HG03045 (cell line): ENCODE measurements around the gene TIAM1.

Experiments used
- ATAC-seq: cut with Tn5 transposase; IDR thresholded peaks from one replicate; pipeline ENCODE4 v1.9.1; 2021; ENCODE audit warnings: mild to moderate bottlenecking, moderate library complexity; ENCODE audit not compliant: unreplicated experiment

The TIAM1 gene

DNA sequence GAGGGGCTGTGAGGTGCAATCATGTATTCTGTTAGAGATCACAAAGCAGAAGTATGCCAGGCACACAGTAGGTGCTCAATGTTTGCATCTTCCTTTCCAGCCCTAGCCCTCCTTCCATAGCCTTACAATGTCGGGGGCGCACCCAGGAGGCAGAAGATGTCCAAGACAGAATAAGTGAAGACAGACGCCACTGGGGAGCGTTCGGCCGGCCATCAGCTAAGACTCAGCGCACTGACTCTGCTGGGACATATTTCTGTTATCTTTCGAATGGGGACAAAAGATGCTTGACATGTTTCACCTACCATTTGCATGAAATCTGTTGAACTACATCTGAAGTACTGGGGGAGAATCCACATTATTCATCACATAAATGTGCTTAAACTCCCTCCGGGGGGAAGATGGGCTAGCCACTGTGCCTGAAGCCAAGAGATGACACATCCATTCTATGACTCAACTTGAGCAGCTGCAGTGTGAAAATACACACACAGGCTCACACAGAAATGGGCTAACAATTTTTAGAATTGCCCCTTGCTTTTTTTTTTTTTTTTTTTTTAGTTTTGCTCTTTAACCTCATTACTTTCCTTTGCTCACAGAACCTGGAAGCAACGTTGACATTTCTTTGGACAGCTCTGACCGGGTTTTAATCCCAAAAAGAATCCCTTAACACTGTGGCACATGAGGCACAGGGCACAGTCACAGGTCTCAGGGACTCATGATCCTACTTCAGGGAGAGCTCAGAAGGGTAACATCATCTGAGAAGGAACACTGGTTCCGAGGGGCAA, 7.9 kb downstream of the TIAM1 start:
- no peak for ATAC-seq

DNA sequence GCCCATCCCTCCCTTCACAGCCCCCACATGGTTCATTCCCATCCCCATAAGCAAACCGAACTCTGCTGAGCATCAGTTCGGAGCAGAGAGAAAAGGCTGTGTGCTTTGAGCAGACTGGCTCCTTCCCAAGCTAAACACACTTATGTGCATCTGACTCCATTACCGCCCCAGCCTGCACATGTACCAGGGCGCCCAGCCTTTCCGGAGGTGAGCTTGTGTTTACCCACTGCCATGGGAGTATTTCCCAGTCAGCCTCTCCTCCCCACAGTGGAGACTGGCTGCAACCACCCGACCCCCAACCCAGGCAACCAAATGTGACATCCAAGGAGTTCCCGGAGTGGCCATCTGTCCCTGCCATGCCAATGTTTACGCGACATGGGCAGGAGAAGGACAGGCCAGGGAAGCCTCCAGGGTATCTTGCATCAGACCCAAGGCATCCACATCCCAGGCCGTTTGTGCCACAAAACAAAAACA, 9.4 kb downstream of the TIAM1 start:
- ATAC-seq, result no peak

DNA sequence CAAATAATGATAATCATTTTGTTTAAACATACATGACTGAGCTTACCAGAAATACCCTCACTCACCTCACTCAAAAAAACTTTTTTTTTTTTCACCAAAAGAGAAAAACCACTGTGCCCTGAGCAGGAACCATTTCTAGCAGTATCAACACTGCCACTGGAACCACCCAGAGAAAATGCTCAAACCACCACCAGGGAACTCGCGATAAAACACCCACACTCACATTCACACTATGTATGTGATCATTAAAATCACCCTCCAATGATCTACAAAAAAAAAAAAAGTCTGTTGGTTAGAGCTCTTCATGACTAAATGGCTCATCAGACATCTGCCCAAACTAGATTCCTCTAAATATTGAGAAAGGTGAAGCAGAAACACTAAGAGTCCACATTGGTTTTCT, 11.5 kb downstream of the TIAM1 start:
- no peak for ATAC-seq

DNA sequence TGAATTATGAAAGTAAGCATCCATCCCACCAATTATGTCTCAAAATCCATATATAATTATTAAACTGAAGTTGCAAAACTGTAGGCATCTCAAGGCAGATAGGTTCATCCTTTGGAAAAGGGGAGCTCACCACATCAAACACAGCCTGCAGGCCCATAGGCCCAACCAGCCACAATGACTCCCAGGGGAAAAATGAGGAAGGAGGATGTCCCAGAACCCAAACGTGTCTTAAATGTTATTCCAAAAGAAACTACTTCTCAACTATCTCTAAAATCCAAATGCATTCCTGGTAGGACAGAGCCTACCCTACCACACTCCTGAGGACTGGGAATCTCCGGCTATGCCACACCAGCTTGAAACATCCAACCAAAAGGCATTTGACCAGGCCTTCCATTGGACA, 12.8 kb downstream of the TIAM1 start:
- no peak for ATAC-seq

DNA sequence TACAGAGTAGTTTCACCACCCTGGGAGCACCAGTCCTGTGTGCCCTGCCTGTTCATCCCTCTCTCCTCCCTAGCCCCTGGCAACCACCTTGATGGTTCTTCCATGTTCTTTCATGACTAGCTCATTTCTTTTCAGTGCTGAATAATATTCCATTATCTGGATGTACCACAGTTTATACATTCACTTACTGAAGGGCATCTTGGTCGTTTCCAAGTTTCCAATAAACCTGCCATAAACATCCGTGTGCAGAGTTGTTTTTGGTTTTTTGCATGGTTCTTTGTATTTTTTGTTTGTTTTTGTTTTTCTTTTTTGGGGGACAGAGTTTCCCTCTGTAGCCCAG, 13.9 kb downstream of the TIAM1 start:
- ATAC-seq, result no peak

GRCh38 chr21:31329456-31330143, 14.5 kb downstream of the TIAM1 start:
- no peak for ATAC-seq

- ATAC-seq, result peak; percentile 97
These were observed 17.4 kb downstream of the TIAM1 start for GRCh38 chr21:31326522-31327242.

DNA sequence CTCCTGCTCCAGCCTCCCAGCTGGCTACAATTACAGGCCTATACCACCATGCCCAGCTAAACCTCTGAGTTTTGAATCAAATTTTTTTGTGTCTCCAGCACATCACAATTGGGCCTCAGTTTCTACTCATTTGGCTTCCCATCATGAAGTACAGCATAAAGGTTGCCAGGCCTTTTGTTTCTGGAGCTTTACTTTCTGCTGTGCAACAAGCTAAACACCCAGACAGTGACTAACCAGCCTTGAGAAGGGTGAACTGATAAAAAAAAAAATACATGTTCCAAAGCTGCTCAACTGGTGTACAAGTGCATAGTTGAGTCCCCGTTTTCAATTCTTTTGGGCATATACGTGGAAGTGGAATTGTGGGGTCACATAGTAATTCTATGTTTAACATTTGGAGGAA, 25.1 kb downstream of the TIAM1 start:
- no peak for ATAC-seq

- ATAC-seq, result no peak
These were observed 26.4 kb downstream of the TIAM1 start for GRCh38 chr21:31317688-31318087.

DNA sequence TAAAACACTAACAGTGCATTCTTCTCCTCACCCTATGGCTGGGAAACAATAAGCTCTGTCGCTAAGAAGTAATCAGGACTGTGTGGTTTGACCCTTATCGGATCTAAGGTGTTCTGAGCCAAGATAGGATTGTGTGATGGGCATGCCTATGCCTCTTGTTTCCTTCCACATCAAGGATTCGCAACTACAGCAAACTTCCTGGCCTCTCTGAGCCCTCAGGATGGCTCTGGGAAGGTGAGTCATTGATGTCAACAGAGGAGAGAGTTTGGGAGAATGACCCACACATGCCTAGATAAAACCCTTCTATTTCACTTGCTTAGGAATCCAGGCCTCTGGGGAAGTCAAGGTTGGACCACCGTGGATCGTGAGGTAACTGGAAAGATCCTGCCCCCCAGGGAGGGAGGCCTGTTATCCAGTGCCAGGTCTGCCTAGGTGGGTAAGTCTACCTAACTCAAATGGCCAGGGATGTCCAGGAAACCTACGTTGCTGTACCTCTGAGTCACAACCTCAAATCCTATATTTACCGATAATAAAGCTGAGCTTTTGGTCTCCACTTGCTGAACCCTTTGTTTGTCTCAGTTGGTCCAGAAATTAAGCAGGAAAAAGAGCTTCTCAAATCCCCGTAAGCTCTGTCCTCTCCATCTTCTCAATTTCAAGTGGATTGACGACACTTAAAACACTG, 27.4 kb downstream of the TIAM1 start:
- ATAC-seq, result no peak

GRCh38 chr21:31316072-31316471, 28.0 kb downstream of the TIAM1 start:
- ATAC-seq, result no peak

DNA sequence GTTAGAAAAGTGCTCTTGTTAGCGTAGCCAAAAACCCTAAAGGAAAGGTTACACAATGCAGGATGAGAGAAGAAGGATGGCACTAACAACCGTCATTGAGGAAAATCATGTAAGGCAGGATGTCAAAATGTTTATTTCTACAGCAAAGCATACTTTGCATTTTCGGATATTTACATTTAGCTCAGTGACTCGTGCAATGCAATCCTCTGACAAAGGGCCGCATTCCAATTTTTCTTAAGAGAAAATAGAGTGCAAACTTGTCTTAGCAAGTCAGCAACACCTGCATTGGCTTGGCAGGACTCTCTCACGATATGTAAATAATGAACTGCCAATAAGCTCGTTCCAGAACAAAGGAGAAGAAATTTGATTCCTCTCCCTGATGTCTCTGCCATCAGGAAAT, 33.3 kb downstream of the TIAM1 start:
- ATAC-seq, result no peak

DNA sequence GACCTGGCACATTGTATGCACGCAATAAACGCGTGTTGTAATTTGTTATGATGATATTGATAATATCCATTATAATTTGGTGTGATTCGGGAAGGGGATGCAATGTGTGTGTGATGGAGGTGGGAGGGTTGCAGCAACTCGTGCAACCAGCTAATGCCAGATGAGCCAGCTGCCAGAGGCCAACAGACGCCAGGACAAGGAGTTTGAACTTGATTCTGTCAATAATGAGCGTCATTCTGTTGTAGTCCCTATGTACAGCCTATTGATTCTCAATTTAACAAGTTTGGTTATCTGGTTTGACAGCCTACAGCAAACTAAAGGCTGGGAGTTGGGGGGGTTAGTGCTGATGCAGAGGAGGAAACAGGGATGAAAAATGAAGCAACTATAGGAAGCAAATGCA, 35.5 kb downstream of the TIAM1 start:
- no peak for ATAC-seq

DNA sequence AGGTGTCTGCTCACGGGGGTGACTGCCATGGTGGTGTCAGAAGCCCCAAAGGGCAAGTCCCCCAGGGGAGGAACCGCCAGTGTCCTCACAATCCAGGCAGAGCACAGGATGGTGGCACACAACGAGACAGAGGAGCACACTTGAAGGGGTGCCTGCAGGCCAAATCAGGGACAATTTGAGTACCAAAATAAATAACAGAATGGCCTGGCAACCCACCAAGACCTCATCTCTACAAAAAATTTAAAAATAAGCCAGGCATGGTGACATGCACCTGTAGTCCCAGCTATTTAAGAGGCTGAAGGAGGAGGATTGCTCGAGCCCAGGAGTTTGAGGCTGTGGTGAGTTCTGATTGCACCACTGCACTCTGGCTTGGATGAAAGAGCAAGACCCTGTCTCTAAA, 38.2 kb downstream of the TIAM1 start:
- ATAC-seq, result no peak

GRCh38 chr21:31299291-31300147, 44.5 kb downstream of the TIAM1 start:
- ATAC-seq, result no peak

- ATAC-seq, result no peak
These were observed 45.3 kb downstream of the TIAM1 start for GRCh38 chr21:31298618-31299269.

GRCh38 chr21:31297806-31298205, 46.3 kb downstream of the TIAM1 start:
- ATAC-seq, result no peak

GRCh38 chr21:31295676-31296075, 48.4 kb downstream of the TIAM1 start:
- no peak for ATAC-seq

DNA sequence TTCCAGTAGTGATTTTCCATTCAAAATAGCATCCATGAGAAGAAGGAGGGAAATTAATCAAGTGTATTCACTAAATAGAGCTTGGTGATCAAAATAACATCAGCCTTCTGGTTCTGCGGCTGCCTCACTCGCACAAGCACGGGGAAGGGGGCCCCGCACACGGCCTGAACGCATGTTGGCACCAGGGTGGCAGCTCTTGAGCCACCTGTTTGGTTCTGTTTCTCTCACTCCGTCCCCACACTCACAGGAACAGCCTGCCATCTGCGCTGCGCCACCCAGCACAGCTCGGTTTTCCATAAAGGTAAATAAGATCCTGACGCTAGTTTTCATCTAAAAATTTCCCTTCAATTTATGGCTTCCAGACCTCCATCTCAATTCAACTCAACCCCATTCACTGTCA, 49.4 kb downstream of the TIAM1 start:
- ATAC-seq, result no peak

DNA sequence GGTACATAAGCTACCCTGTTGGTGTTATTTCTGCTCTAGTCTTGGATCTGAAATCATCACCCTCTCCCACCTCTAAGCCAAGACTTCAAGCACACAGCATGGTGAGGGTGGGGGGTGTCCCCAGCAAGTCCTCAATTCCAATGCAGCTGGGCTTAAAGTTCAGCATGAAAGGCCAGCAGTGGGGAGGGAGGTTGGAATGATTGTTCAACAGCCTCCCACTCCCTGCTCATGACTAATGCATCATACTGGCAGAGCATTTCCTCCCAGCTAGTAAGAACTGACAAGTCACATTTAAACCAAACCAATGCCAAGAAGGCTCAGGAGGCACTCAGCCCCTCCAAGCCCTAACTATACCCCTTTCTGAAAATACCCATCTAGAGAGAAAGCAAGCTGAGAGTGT, 50.1 kb downstream of the TIAM1 start:
- no peak for ATAC-seq
